ENCODE measurements around the gene MYO15B.

Gene MYO15B

DNA sequence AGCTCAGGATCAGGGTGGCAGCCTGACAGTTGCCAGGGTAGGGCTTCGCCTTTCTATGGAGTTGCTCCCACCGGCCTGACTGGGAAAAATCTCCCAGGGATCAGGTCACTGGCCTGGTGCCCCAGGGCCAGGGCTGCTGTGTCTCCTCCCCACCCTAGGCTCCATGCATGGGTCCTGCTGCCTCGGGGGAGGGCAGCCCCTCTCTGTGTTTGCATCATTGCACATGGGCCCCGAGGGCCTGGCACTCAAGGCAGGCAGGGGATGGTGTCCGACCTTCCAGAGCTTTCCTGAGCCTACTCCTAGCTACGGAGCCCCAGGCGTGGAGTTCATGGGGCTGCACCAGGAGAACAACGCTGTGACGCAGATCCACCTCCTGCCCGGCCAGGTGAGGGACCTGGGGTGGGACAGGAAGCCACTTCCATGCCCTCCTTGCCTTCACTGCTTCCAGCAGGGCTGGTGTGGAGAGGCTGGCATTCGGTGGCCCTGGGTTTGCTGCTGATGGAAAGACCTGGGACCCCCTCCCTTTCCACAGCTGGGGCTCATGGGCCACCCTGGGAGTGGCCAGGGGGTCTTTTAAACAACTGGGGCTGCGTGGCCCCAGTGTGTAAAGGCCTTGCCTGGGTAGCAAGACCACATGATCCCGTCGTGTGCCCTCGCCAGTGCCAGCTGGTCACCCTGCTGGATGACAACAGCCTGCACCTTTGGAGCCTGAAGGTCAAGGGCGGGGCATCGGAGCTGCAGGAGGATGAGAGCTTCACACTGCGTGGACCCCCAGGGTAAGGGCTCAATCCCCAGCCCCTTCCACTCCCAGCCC lies 29.5 kb upstream of the MYO15B start:
- DNase-seq (ENCODE audit: low read depth, low spot score) = no peak
- TF ChIP-seq, protein P1, sequence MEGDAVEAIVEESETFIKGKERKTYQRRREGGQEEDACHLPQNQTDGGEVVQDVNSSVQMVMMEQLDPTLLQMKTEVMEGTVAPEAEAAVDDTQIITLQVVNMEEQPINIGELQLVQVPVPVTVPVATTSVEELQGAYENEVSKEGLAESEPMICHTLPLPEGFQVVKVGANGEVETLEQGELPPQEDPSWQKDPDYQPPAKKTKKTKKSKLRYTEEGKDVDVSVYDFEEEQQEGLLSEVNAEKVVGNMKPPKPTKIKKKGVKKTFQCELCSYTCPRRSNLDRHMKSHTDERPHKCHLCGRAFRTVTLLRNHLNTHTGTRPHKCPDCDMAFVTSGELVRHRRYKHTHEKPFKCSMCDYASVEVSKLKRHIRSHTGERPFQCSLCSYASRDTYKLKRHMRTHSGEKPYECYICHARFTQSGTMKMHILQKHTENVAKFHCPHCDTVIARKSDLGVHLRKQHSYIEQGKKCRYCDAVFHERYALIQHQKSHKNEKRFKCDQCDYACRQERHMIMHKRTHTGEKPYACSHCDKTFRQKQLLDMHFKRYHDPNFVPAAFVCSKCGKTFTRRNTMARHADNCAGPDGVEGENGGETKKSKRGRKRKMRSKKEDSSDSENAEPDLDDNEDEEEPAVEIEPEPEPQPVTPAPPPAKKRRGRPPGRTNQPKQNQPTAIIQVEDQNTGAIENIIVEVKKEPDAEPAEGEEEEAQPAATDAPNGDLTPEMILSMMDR (IDR thresholded peaks at IDR 0.05; ENCODE audit: insufficient read depth, low read length, missing control alignments) = no peak
- no peak overlapping the region for H3K4me3 ChIP-seq (ENCODE audit: low read depth, low read length)
- POLR2A ChIA-PET = no interaction called here
- CTCF ChIA-PET = no interaction called here

DNA sequence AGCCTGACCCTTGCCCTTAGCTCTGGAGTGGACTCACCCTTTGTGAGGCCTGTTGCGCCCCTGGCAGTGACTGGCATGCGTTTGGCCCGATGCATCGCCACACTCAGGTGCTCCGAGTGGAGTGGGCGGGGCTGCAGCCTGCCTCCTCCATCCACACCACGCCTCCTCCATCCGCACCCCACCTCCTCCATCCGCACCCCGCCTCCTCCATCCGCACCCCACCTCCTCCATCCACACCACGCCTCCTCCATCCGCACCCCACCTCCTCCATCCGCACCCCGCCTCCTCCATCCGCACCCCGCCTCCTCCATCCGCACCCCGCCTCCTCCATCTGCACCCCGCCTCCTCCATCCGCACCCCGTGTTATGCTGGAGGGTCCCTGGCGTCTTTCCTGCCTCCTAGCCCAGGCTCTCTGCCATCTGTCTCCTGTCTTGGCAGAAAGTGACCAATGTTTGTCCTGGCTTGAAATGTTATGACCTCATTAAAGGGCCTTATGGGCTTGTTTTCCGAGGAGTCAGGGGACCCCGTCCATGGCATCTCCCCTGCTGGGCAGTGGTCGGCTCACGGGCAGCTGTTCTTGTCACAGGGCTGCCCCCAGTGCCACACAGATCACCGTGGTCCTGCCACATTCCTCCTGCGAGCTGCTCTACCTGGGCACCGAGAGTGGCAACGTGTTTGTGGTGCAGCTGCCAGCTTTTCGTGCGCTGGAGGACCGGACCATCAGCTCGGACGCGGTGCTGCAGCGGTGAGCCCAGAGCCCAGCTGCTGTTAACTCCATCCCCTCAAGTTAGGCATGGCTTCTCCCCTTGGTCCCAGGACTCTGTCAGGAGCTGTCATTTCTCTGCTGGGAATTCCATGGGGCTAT lies 28.7 kb upstream of the MYO15B start:
- POLR2A ChIA-PET = no interaction called here
- TF ChIP-seq, protein P1 (IDR thresholded peaks at IDR 0.05; ENCODE audit: insufficient read depth, low read length, missing control alignments) = no peak
- CTCF ChIA-PET = interaction anchor here (1.3 to 1.8 kb wide), 2 partner anchors 74 to 133 kb away, joined by 3 to 9 read pairs; partner anchors contain the start of gene SMIM5
- H3K4me3 ChIP-seq (ENCODE audit: low read depth, low read length) = no peak overlapping the region
- DNase-seq (ENCODE audit: low read depth, low spot score) = no peak

DNA sequence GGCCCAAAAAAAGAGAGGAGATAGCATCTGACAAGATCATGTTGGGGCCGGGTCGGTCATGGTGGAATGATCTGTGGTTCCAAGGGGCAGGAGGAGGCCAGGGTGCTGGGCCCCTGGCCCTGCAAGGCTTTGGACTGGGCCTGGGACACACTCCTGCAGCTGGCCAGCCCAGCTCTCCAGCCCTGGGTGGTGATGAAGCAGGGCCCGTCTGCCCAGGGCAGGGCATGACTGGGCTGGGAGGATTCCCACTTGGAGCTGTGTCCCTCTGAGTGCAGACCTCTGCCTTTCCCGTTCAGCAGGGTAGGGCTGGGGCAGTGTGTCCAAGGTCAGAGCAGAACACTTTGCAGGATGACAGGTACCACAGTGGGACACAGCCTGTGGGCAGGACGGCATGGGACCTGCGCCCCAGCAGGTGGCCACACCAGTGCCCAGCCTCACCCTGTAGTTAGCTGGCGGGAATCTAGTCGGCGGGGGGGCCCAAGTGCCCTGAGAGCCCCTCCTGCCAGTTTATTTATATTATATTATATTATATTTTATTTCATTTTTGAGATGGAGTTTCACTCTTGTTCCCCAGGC lies 27.6 kb upstream of the MYO15B start:
- no peak for DNase-seq (ENCODE audit: low read depth, low spot score)
- POLR2A ChIA-PET = no interaction called here
- CTCF ChIA-PET = interaction anchor here (1.3 to 1.8 kb wide), 2 partner anchors 73 to 134 kb away, joined by 3 to 9 read pairs; partner anchors contain the start of gene SMIM5
- TF ChIP-seq, protein P1 (IDR thresholded peaks at IDR 0.05; ENCODE audit: insufficient read depth, low read length, missing control alignments) = no peak
- no peak overlapping the region for H3K4me3 ChIP-seq (ENCODE audit: low read depth, low read length)

DNA sequence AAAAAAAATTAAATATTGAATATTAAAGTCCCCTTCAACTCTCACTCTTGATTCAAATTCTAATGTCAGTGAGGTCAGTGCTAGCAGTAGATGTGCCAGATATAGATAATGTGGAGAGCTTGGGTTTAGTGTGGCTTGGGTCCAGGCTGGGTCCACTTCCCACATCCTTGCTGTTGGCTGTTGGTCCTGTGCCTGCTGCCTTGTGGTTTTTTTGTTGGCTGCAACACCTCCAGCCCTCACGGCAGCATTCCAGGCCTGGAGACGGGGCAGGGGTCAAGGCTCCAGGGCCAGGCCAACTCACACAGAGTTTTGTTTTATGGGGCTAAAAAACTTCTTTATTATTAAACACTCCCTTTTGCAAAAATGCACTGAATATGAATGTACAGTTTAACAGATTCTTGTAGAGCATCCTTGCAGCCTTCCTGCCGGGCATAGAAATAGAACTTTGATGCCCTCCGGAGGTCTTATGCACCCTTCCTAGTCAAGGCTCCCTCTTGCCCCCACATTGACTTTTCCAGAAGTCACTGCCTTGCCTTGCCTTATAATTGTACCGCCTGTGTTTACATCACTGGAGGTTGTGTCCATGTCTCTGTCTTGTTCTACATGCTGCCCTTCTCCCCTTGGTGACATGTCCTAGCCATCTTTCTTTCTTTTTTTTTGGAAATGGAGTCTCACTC lies 25.5 kb upstream of the MYO15B start:
- ChIA-PET POLR2A (no interaction called here), CTCF (interaction anchor here (1.2 kb wide), 1 partner anchor 9 kb away, joined by 3 read pairs; no protein-coding TSS in a partner anchor)
- no peak overlapping the region for H3K4me3 ChIP-seq (ENCODE audit: low read depth, low read length)
- no peak for DNase-seq (ENCODE audit: low read depth, low spot score)
- TF ChIP-seq, protein P1 (IDR thresholded peaks at IDR 0.05; ENCODE audit: insufficient read depth, low read length, missing control alignments) = no peak

DNA sequence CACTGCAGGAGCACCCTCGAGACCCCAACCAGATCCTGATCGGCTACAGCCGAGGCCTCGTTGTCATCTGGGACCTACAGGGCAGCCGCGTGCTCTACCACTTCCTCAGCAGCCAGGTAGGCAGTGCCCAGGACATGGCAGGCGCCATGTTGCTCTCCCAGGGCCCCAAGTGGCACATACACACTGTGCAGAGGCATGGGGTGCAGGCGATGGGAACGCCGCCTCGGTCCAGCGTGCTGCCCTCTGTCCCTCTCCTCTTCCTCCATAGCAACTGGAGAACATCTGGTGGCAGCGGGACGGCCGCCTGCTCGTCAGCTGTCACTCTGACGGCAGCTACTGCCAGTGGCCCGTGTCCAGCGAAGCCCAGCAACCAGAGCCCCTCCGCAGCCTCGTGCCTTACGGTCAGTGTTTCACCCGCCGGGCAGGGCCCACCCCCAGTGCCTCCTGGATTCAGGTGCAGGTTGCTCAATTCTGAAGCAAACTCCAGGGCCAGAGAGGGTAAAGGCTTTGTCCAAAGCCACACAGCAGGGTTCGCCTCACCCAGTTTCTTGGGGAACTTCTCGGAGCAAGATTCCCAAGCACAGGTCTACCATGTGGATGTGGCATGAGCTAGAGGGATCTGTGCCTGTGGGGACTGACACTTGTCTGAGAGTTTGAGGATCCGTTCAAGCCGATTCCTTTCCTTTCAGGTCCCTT lies 24.4 kb upstream of the MYO15B start:
- H3K4me3 ChIP-seq (ENCODE audit: low read depth, low read length) = no peak overlapping the region
- no peak for DNase-seq (ENCODE audit: low read depth, low spot score)
- CTCF ChIA-PET = interaction anchor here (1.2 kb wide), 1 partner anchor 10 kb away, joined by 3 read pairs; no protein-coding TSS in a partner anchor
- TF ChIP-seq, protein P1 (IDR thresholded peaks at IDR 0.05; ENCODE audit: insufficient read depth, low read length, missing control alignments) = no peak
- POLR2A ChIA-PET = no interaction called here
